T-helper 2 cell treated with Interferon-gamma antibody and Interleukin-4, amounts not matched to agents 100 ng/mL and 5 ng/mL, for 36 hours (primary cell): ENCODE measurements around the gene CD47. TPM values are rescaled to one million over a fixed set of nuclear protein-coding genes. Genes with fewer than 3 reads are reported as not detected.

Experiments
- intact Hi-C: fragments of 100-400 bp; cut with micrococcal nuclease; formaldehyde crosslinking; loops from one replicate; pipeline ENCODE4 v1.15.1; 2023
- total RNA-seq: library from RNA; stranded (reverse); gene quantifications from 2 replicates; pipeline ENCODE4 v1.2.3, GENCODE V29; 2022

Gene CD47
- total RNA-seq, 1 donor from 2014 or later, result 140 TPM

GRCh38 chr3:108118038-108118768, 27.4 kb upstream of the CD47 start:
- intact Hi-C loops, result no loop called here

- intact Hi-C loops, result no loop called here
Observed at GRCh38 chr3:108117241-108117775, 26.5 kb upstream of the CD47 start.

GRCh38 chr3:108114423-108115065, 23.7 kb upstream of the CD47 start:
- intact Hi-C loops, result no loop called here

- intact Hi-C loops, result no loop called here
Observed at GRCh38 chr3:108113975-108114374, 23.1 kb upstream of the CD47 start.

GRCh38 chr3:108110934-108111333, 20.1 kb upstream of the CD47 start:
- intact Hi-C loops, result no loop called here

GRCh38 chr3:108108416-108108815, 17.6 kb upstream of the CD47 start:
- intact Hi-C loops, result no loop called here

- intact Hi-C loops, result no loop called here
Observed at GRCh38 chr3:108106449-108106848, 15.6 kb upstream of the CD47 start.

GRCh38 chr3:108106031-108106430, 15.2 kb upstream of the CD47 start:
- intact Hi-C loops, result no loop called here

GRCh38 chr3:108103886-108104797, 13.3 kb upstream of the CD47 start:
- intact Hi-C loops, result no loop called here

- intact Hi-C loops, result no loop called here
Observed at GRCh38 chr3:108103040-108103751, 12.4 kb upstream of the CD47 start.

- intact Hi-C loops, result no loop called here
Observed at GRCh38 chr3:108102420-108103039, 11.7 kb upstream of the CD47 start.

- intact Hi-C loops, result loop anchor here (1.0 kb wide), 2 partner anchors 10 to 23 kb away; partner anchors contain the start of gene CD47
Observed at GRCh38 chr3:108100906-108101660, 10.3 kb upstream of the CD47 start.

- intact Hi-C loops, result loop anchor here (1.0 to 10.0 kb wide), 2 partner anchors 9 to 725 kb away; partner anchors contain the start of genes CD47 and TRAT1
Observed at GRCh38 chr3:108099679-108100428, 9.0 kb upstream of the CD47 start.

- intact Hi-C loops, result loop anchor here (10.0 kb wide), 1 partner anchor 726 kb away; the partner anchor contains the start of gene TRAT1
Observed at GRCh38 chr3:108099244-108099643, 8.4 kb upstream of the CD47 start.

GRCh38 chr3:108098003-108098370, 7.2 kb upstream of the CD47 start:
- intact Hi-C loops, result loop anchor here (10.0 kb wide), 1 partner anchor 727 kb away; the partner anchor contains the start of gene TRAT1

- intact Hi-C loops, result loop anchor here (10.0 kb wide), 1 partner anchor 727 kb away; the partner anchor contains the start of gene TRAT1
Observed at GRCh38 chr3:108097322-108098002, 6.6 kb upstream of the CD47 start.

- intact Hi-C loops, result loop anchor here (10.0 kb wide), 1 partner anchor 728 kb away; the partner anchor contains the start of gene TRAT1
Observed at GRCh38 chr3:108096532-108097321, 5.9 kb upstream of the CD47 start.
